Stimulated activated CD8-positive, alpha-beta memory T cell treated with anti-CD3 and anti-CD28 coated beads, Interleukin-12 subunit alpha, Interleukin-12 subunit beta, amount 100 ng/mL, for 4 hours (primary cell): ENCODE data around the gene GALNS.
"Not testable (repeated sequence)": the region's sequence is repeated elsewhere in the genome, so short reads cannot be mapped to it uniquely, and the experiment has no call there.

Experiments
- DNase-seq: peaks from one replicate; pipeline ENCODE4 v3.0.0-alpha.2; 2020; ENCODE audit warnings: low read depth

The GALNS gene

DNA sequence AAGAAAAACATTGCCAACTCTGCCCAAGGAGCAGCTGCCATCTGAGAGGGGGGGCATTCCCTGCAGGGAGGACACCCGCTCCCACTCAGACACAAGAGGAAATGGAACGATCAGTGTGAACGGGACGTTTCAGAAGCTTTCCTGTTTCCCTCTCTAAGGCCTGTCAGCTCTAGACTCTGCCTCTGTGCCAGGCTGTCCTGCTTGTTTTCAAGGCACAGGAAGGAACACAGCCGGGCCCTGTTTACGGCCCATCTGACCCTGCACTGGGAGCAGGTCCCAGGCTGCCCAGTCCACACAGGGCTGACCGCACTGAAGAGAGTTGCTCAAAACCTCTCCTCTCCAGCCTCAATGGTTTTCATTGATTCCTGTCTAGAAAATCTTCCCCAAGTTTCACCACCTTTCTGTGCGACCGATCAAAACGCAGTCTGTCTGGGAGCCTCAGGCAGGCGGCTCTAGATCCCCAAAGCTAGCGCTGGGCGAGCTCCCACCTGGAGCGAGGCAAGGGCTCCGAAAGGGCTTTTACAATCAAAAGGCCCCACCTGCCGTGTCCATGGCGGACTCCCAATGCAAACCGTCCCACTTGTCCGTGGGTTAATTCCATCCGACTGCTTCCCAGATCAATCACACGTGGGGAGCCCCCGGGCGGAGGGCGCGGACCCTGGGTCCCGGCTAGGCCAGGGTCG lies 73.2 kb downstream of the GALNS start:
- no peak for DNase-seq

DNA sequence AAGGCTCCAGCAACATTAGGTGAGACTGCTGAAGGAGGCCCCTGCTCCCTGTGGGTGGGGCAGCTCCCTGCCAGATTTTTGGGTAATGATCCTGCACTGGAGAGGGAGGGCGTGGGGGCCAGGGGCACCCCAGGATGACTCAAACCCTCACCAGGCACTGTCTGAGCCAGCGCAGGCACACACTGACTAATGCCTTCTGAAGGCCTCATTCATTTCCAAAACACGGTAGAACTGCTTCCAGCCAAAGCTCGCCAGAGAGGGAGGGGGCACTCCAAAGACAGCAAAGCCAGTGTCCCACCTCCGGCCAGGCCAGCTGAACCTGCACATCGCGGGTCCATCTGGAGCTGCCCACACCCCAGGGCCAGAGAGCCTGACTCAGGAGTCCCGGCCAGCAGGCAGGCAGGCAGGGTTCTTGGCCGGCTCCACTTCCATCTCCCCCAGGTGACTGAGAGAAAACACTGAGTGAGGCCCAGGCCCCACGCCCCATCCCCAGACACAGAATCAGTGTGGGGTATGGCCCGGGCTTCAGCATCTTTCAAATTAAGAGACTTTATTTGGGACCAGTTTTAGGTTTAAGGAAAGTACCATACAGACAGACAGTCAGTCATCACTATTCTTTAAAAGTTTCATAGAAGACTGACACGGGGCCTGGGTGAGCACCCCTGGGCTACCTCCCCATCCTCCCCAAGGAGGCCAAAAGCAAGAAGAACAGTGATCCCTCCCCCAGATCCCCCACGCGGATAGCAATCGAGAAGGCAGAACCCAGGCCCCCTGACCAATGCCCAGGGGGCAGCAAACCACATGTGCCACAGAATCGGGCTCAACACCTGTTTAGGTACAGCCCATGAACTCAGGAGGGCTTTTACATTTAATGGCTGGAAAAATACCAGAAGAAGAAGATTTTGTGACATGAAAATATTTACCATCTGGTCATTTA lies 74.0 kb downstream of the GALNS start:
- peak; percentile 43 for DNase-seq

DNA sequence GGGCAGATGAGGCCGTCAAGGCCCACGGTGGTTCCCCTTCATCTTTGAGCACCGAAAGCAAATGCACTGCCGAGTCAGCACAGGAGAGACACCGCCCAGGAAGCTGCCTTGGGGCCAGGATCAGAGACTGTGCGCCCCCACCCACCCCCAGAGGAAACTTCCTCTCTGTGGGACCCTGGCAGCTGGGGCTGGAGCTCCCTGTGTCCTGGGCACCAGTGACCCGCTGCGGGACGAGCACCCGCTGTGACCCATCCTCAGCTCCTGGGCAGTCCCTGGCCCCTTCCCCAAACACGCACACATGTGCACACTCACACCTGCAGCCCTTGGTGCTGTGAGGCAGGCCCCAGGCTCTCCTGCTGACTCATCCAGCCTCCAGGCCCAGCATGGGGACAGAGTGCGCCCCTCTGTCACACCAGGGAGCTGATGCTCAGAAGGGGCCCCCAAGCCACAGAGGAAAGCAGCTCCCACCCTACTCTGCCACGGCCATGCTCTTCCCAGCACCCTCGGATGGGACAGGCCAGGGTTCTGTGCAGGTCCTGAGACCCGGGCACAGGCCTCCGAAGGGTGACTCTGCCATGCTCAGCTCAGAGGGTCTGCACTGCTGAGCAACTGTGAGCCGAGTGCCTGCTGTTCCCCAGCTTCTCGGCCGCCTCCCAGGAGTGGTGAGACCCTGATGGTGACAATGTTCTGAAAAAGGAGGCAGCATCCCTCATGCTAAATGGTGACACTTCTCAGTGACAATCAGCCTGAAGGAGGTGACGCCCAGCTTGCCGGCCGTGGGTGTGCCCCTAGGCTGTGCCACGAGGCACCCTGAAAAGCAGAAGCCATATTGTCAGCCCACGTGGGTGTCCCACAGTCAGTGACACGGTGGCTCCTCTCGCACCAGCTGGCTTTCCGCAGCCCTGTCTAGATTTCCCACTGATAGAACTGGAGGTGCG lies 75.3 kb downstream of the GALNS start:
- DNase-seq, result peak; percentile 49

DNA sequence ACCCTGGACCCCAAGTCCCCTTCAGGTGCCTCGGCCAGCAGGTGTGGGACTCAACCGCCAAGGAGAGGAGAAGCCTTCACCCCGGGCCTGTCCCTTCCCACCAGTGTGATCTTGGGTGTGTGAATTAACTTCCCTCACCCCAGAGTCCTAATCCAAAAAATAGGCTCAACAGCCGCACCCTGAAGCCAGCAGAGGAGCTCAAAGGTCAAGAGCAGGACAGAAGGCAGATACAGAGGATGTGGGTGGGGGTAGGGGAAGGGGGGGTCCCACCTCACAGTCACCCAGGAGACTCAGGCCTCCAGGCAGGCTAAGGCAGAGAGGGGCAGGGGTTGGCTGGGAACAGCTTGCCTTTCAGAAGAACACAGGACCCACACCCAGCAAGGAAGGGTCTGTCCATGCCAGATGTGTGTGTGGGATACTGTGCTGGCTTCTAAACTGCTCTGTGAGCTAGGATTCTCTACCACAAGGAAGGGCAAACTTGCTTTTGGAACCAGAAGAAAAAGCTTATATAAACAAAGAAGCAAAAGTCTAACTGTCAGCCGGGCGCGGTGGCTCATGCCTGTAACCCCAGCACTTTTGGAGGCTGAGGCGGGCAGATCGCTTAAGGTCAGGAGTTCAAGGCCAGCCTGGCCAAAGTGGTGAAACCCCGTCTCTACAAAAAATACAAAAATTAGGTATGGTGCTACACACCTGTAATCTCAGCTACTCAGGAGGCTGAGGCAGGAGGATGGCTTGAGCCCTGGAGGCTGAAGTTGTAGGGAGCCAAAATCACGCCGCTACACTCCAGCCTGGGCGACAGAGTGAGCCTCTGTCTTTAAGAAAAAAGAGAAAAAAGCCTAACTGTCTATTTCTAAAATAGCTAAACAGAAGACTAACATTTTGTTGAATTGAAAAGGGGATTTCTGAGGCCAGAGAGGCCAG lies 76.3 kb downstream of the GALNS start:
- DNase-seq, result no peak

DNA sequence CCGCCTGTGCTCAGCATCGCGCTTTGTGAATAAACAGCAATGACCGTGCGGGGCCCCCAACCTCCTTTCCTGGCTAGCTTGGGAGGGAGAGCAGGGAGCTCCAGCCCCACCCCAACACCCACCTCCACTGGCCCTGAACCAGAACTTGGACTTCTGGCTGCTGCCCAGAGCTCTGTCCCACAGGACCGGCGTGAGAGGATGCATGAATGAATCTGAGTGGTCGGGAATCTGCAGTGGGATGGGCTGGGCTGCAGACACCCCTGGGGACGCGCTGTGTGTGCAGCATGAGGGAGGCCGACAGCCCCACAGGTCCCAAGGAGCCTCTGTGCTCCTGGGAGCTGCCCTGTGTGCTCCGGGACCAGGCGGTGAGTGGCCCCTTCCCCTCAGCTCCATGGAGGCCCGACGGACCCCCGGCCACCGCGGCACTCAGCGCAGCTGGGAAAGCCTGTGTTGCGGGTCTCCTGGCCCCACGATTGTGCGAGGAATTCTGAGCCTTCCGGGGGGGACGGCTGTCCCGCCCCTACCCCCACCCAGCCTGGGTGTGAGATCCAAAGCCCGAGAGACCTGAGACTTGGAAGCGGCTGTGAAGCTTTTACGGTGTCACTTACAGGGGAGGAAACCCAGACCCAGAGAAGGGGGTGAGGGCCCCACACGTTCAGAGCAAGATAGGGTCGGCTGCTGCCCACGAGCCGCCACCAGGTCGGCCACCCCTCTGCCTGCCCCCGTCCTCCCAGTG lies 77.2 kb downstream of the GALNS start:
- DNase-seq, result no peak

DNA sequence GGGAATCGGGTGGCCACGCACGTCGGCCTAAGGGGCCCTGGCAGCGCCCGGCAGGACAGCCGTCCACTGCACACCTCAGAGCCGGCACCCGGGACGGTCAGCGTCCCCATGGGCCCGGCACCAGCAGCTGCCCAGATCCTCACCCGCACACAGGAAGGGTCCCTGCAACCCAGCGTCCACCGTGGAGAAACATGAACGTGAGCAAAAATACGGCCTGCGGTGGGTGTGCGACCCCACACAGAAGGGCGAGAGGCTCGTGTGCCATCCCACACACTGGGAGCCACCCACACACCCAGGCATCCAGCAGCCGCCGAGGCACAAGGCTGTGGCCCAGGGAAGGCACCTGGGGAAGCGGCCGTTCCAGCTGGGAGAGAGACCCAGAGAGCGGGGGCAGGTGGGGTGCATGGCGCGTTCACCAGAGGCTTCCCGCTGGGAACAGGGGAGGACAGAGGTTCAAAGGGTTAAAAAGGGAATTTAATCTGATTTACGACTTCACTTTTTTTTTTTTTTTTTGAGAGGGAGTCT lies 78.1 kb downstream of the GALNS start:
- DNase-seq, result no peak

DNA sequence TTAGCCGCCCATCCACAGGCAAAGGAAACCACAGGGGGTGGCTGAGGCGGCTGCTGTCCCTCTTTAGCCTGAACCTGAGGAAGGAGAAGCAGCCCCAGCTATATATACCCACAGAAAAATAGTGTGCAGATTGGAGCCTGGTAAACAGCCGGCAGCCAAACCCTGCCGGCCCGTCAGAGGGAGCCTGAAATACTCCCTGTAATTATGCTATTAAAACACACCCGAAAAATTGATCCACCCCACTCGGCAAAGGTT lies 78.5 kb downstream of the GALNS start:
- DNase-seq, result no peak

DNA sequence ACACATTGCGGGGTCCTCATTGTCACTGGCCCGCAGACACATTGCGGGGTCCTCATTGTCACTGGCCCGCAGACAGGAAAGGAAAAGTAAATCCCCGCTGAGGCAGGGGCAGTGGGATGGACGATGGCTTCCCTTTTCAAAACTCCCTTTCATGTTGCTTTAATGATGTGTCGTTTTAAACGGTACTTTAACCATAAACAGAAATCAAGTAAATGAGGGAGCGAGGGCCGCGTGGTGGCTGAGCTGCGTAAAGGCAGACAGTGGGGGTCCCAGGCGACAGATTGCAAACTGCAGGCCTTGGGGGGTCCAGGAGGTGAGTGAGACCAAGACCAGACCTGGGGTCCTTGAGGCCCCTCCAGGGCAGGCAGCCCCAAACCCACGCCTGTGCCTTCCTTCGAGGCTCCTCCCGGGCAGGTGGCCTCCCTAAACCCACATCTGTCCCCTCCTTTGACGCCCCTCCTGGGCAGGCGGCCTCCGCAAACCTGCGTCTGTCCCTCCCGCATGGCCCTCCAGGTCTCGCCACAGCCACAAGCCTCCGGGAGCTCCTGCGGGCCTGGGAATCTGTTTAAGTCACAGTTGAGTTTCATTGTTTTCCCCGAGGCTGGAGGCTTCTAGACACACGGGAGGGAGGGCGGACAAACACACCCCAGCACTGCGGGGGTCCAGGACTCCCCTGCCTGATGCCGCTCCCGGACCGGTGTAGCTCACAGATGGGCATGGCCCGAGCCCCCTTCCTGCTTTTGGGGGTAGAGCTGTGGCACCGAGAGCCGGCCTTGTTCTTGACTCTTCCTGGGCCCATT lies 79.1 kb downstream of the GALNS start:
- no peak for DNase-seq

DNA sequence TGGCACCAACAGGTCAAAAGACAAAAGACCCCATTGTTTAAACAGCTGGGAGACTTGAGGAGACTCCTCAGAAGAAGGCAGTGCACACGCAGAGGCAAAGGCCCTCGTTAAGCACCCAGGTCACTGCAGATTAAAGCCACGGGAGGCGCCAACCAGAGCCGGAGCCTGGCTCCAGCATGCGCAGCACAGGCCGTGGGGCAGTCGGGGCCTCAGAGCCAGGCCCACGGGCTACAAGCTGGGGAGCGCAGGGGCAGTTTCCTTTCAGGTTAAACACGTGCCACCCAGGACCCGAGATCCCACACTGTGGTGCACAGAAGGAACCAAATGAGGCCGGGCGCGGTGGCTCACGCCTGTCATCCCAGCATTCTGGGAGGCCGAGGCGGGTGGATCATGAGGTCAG lies 80.9 kb downstream of the GALNS start:
- no peak for DNase-seq

DNA sequence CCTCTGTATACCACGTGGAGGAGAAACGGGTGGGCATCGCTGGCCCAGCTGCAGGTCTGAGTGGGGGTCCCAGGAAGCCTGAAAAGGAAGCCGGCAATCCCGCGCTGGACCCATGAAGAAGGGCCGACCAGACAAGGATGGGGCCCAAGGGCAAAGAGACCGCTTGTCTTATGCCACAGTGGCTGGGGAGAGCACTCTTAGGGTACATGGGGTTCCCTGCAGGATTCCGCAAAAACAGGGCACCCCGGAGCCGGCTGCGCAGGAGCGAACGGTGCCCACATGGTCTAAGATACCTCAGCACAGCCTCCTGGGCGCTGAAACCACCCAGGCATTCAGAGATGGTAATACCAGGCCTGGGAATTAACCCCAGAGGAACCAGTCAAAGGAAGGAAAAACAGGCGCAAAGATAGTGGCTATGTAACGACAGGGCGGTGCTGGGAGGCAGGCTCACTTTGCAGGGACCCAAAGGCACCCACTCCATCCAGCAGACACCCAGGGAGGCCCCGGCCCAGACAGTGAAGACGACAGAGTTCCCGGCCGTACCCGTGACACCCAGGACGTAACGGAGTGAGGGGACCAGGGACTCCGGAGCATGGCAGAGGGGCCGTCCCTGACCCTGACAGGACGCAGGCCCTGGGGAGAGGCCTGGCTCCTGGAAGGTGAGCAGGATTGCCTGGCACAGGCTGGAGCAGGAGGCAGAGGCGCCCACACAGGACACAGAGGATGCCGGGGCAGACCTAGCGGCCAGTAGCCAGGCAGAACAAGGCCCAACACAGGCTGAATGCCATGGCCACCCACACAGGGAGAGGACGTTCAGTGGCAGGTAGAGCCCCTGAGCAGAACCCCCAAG lies 82.0 kb downstream of the GALNS start:
- no peak for DNase-seq

DNA sequence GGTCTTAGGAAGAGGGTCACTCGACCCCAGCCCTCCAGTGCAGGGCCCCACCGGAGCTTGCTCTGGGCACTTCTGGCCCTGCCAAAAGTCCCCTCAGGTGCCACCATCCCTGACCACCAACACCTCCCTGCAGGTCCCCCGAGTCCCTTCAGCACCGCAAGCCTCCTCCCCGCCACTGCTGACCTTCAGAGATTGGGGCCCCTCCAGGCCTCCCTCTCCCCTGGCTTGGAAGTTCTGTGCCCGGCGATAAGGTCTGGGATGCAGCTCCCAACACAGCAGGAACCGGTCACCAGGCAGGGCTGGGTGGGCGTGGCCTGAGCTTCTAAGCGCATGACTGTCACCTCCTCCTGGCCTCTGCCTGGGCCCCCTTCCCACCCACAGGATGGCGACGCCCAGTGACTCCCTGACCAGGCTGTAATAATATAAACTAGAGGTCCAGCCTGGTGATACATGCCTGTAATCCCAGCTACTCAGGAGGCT lies 82.9 kb downstream of the GALNS start:
- no peak for DNase-seq

DNA sequence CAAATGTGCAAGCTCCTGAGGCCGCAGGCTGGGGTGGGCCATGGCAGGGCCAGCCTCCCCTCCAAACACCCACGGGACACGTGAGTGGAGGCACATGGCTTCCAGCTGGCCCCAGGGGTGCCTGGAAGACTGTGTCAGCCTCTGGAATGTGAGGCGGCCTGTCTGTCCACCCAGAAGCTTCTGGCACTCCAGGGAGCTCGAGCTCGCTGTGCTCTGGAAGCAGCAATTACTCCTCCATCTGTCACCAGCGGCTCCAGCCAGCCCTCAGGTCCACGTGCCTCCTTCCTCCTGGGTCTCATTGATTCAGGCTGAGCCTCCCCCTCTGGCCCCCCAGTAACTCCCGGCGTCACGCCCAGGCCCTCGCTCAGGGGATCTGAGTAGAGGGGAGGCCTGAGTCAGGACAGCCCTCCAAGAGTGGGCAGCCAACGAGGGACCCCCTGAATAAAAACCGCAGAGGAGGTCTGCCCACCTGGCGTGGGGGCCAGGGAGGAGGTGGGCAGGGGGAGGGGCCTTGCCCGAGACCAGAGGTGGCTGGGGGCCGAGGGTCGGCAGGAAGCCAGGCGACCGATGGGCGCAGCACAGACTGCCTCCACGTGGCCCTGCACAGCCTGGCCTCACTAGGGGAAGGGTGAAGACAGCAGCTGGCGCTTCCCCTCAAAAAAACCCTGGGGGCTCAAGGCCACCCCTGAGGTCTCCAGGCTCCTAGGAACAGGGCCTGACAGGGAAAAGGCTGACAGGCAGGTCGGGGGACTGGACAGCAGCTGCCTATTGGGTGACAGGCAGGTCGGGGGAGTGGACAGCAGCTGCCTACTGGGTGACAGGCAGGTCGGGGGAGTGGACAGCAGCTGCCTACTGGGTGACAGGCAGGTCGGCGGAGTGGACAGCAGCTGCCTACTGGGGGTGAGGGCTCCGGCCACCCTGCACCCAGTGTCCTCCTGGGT lies 83.6 kb downstream of the GALNS start:
- no peak for DNase-seq

DNA sequence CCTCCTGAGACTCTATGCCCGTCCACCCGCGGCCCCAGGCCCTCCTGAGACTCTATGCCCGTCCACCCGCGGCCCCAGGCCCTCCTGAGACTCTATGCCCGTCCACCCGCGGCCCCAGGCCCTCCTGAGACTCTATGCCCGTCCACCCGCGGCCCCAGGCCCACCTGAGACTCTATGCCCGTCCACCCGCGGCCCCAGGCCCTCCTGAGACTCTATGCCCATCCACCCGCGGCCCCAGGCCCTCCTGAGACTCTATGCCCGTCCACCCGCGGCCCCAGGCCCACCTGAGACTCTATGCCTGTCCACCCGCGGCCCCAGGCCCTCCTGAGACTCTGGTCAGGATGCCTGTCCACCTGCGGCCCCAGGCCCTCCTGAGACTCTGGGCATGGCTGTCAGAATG lies 85.0 kb downstream of the GALNS start:
- DNase-seq, result not testable (repeated sequence)

DNA sequence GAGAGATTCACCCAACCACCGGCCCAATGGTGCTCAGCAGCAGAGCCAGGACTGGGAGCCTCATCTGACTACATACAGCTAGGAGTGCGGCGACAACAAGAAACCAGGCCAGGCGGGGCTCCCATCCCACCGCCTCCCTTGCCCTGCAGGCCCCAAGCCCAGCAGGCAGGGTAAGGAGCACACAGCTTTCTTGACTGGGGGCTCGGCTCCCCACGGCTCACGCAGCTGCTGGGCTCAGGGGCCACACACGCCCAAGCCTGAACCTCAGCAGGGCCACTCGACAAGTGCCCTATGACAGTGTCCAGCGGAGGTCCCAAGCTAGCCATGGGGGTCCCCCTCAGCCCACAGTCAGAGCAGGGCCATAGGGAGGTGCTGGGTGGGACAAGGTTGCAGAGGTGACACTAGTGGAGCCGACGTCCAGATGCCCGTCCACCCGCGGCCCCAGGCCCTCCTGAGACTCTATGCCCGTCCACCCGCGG lies 85.4 kb downstream of the GALNS start:
- no peak for DNase-seq

DNA sequence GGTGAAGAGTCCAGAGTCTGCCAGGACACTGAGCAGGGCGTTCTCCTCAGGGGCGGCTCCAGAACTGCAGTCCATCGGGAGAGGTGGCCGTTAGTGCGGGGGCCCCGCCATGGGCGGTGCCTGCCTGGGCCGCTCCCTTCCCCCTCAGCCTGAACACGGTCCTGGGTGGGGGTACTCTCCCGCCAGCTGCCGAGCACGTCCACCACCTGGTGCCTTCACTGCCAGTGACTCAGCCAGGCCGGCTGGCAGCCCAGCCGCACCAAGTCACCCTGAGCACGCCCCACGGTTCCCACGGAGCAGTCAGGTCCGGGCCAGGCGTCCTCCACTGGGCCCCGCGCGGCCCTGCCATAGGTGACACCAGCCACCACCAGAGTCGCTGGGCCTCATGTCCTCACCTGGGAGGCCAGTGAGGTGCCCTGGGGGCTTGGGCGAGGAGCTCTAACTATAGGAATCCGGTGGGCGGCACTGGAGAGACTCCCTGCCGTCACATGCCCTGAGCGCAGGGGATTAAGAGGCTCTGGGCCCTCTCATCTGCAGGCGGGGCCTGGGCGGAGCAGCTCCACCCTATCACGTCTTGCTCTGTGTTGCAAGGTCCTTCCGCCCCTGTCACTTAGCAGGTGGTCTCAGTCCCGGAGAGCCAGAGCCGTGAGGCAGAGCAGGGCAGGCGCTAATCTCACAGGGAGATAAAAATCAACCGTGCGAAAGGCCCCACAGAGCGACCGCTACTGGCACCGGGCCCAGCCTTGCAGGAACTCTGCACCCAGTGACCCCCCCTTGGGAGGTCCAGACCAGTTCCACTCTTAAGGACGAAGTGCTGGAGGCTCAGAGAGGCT lies 86.1 kb downstream of the GALNS start:
- peak; percentile 26 for DNase-seq
